HCT116 (cell line): ENCODE results near the gene CRYGN. TPM values are rescaled to one million over a fixed set of nuclear protein-coding genes. Genes with fewer than 3 reads are reported as not detected.

Source experiments
- ATAC-seq: fragments of 200-7000 bp; cut with Tn5 transposase; 2 replicates; pipeline ENCODE4 v1.9.1; 2020; ENCODE audit warnings: mild to moderate bottlenecking, moderate library complexity
- BruUV-seq: library from RNA; stranded (reverse); fragments of 400-500 nt; replicated peaks from 2 replicates; lab custom pipeline; 2021; lab: Mats Ljungman, UMichigan
- CTCF ChIA-PET: fragments of 300-600 bp; sonication (Branson Sonifier 250); formaldehyde crosslinking; loops from one replicate; lab custom pipeline; 2021; ENCODE audit warnings: antibody characterized with exemption; lab: Charles Lee
- POLR2A ChIA-PET: fragments of 300-600, 350-600 bp; sonication (Branson Sonifier 250); formaldehyde crosslinking; loops from one replicate; lab custom pipeline; 2021; ENCODE audit warnings: antibody characterized with exemption; lab: Charles Lee
- RAD21 ChIA-PET, 2 experiments: fragments of 300-600 bp; sonication (Branson Sonifier 250); formaldehyde crosslinking; loops; one replicate each; lab custom pipeline; 2023; ENCODE audit warnings: low total read pairs in 2 of 2; ENCODE audit not compliant: uncharacterized antibody in 2 of 2, unreplicated experiment in 2 of 2, low non-redundant PET in 1 of 2; lab: Charles Lee
- DNase-seq: peaks from one replicate; pipeline ENCODE4 v3.0.0-alpha.2; 2010; ENCODE audit warnings: low read depth, low spot score
- H2AFZ ChIP-seq: fragments of 200-600 bp; shearing (Covaris generic), sonication (generic); 2 replicates; pipeline ENCODE4 v1.6.1; 2017; ENCODE audit warnings: low read depth, mixed run types, mixed read lengths, antibody characterized with exemption, low read length; ENCODE audit not compliant: poor library complexity, severe bottlenecking
- H3K27ac ChIP-seq: 2 replicates; pipeline ENCODE4 v1.5.1; 2012; ENCODE audit warnings: low read depth, low read length
- H3K27me3 ChIP-seq: fragments of 200-600 bp; sonication (generic); 2 replicates; pipeline ENCODE4 v1.6.1; 2016; ENCODE audit warnings: mixed run types, low read length, mixed read lengths; ENCODE audit not compliant: insufficient read depth
- H3K36me3 ChIP-seq, 2 experiments: fragments of 200-500 bp in 1 of 2; fragments of 200-600 bp in 1 of 2; sonication (Bioruptor generic) in 1 of 2; sonication (generic) in 1 of 2; 2 replicates each; pipeline versions ENCODE4 v1.5.1 to v1.6.1; 2014 to 2016; ENCODE audit warnings: low read length in 2 of 2, inconsistent platforms in 1 of 2, mixed read lengths in 1 of 2, mixed run types in 1 of 2; ENCODE audit not compliant: insufficient read depth in 2 of 2, control insufficient read depth in 1 of 2
- H3K4me1 ChIP-seq, 2 experiments: fragments of 200-600 bp in 1 of 2; sonication (generic) in 1 of 2; 2 replicates each; pipeline versions ENCODE4 v1.5.1 to v1.6.1; 2012 to 2017; ENCODE audit warnings: low read length in 2 of 2, inconsistent platforms in 1 of 2, mild to moderate bottlenecking in 1 of 2, mixed read lengths in 1 of 2, mixed run types in 1 of 2, moderate library complexity in 1 of 2; ENCODE audit not compliant: insufficient read depth in 2 of 2, control insufficient read depth in 1 of 2
- H3K4me2 ChIP-seq: fragments of 200-600 bp; sonication (generic); 2 replicates; pipeline ENCODE4 v1.6.1; 2017; ENCODE audit warnings: mixed run types, low read length, mixed read lengths
- H3K4me3 ChIP-seq, 2 experiments: fragments of 200-600 bp in 1 of 2; sonication (generic) in 1 of 2; replicated peaks in 1 of 2; 2 replicates each; pipeline ENCODE4 v1.5.1; 2011 to 2016; ENCODE audit warnings: low read length in 2 of 2, control low read depth in 1 of 2, low read depth in 1 of 2, mild to moderate bottlenecking in 1 of 2, mixed read lengths in 1 of 2, mixed run types in 1 of 2
- H3K79me2 ChIP-seq: fragments of 200-600 bp; sonication (generic); 2 replicates; pipeline ENCODE4 v1.6.1; 2017; ENCODE audit warnings: mild to moderate bottlenecking, mixed run types, low read length, moderate library complexity, mixed read lengths; ENCODE audit not compliant: insufficient read depth
- H3K9ac ChIP-seq: fragments of 200-600 bp; sonication (generic); 2 replicates; pipeline ENCODE4 v1.6.1; 2016; ENCODE audit warnings: low read length, mixed read lengths
- H3K9me2 ChIP-seq: fragments of 200-600 bp; sonication (generic), shearing (Covaris generic); 2 replicates; pipeline ENCODE4 v1.6.1; 2017; ENCODE audit warnings: mixed run types, mild to moderate bottlenecking, moderate library complexity; ENCODE audit not compliant: insufficient read depth
- H3K9me3 ChIP-seq, 2 experiments: fragments of 200-500 bp in 1 of 2; fragments of 200-600 bp in 1 of 2; sonication (Bioruptor generic) in 1 of 2; sonication (generic) in 1 of 2; 2 replicates each; pipeline ENCODE4 v1.6.1; 2014 to 2017; ENCODE audit warnings: low read length in 2 of 2, mixed read lengths in 2 of 2, inconsistent platforms in 1 of 2, low read depth in 1 of 2, mild to moderate bottlenecking in 1 of 2, mixed run types in 1 of 2, moderate library complexity in 1 of 2; ENCODE audit not compliant: control insufficient read depth in 1 of 2, insufficient read depth in 1 of 2
- H4K20me1 ChIP-seq: fragments of 200-600 bp; sonication (generic), shearing (Covaris generic); 2 replicates; pipeline ENCODE4 v1.6.1; 2017; ENCODE audit warnings: mixed run types, mild to moderate bottlenecking, moderate library complexity; ENCODE audit not compliant: insufficient read depth
- ELF1 ChIP-seq: IDR thresholded peaks from 2 replicates; pipeline ENCODE4 v1.6.1; 2012; ENCODE audit warnings: low read depth, borderline replicate concordance
- EZH2phosphoT487 ChIP-seq: fragments of 200-600 bp; IDR thresholded peaks from 2 replicates; pipeline ENCODE4 v1.6.1; 2018; ENCODE audit warnings: antibody characterized with exemption, borderline replicate concordance
- POLR2A ChIP-seq: IDR thresholded peaks from 2 replicates; pipeline ENCODE4 v1.7.0; 2011; ENCODE audit warnings: borderline replicate concordance; ENCODE audit not compliant: insufficient read depth, insufficient read length; ENCODE audit errors: extremely low read depth
- POLR2AphosphoS5 ChIP-seq: IDR thresholded peaks from 2 replicates; pipeline ENCODE4 v1.6.1; 2011; ENCODE audit warnings: mild to moderate bottlenecking, low read depth, low read length, moderate library complexity
- SIN3A ChIP-seq: IDR thresholded peaks from 2 replicates; pipeline ENCODE4 v1.6.1; 2012; ENCODE audit warnings: low read depth
- SRF ChIP-seq: IDR thresholded peaks from 2 replicates; pipeline ENCODE4 v1.6.1; 2012; ENCODE audit warnings: low read depth
- TCF7L2 ChIP-seq: IDR thresholded peaks from 2 replicates; pipeline ENCODE4 v1.7.0; 2011; ENCODE audit warnings: borderline replicate concordance, inconsistent platforms; ENCODE audit not compliant: insufficient read depth, insufficient read length; ENCODE audit errors: extremely low read depth
- YY1 ChIP-seq: IDR thresholded peaks from 2 replicates; pipeline ENCODE4 v1.6.1; 2011; ENCODE audit warnings: low read length, low read depth, moderate library complexity, mild to moderate bottlenecking; ENCODE audit not compliant: insufficient replicate concordance; ENCODE audit errors: extremely low read depth
- ZFX ChIP-seq: fragments of 450-650 bp; IDR thresholded peaks from 2 replicates; pipeline ENCODE4 v1.6.1; 2017
- intact Hi-C: fragments of 100-400 bp; cut with micrococcal nuclease; formaldehyde crosslinking; loops from 2 replicates; pipeline ENCODE4 v1.10.0; 2022
- total RNA-seq: library from RNA; stranded (reverse); gene quantifications from one replicate; pipeline ENCODE4 v1.2.1, GENCODE V29; 2021; ENCODE audit not compliant: unreplicated experiment
- TF ChIP-seq, protein P1 (sequence below), 3 experiments: fragments of 200-600 bp in 1 of 3; sonication (generic) in 1 of 3; IDR thresholded peaks in 2 of 3; conservative IDR thresholded peaks in 1 of 3; 2 replicates each; pipeline ENCODE4 v1.5.1; 2012 to 2017; ENCODE audit warnings: low read depth in 2 of 3, low read length in 2 of 3, antibody characterized with exemption in 1 of 3, borderline replicate concordance in 1 of 3, control low read depth in 1 of 3, mild to moderate bottlenecking in 1 of 3, mixed read lengths in 1 of 3, mixed run types in 1 of 3, moderate library complexity in 1 of 3; ENCODE audit not compliant: insufficient read depth in 1 of 3
- TF ChIP-seq, protein P2 (sequence below): IDR thresholded peaks from 2 replicates; pipeline ENCODE4 v1.6.1; 2012

CRYGN gene
- total RNA-seq, 1 experiment from 2014 or later = not detected

DNA sequence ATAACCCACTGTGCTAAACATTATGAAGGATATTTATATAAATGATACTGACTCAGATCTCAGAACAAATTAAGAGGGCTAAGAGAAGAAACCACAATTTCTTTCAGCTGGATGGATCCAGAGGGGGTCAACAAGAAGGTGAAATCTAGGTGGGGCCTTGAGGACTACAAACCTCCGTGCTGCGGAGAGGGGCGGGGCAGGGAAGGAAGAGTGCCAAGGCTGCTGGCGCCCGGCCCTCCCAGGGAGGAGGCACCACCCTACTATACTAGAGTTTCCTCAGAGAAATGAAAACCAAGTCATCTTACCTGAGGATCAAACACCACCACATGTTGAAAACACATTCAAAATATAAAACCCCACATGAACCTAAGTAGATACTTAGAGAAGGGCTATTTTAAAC lies 29.3 kb upstream of the CRYGN start:
- Histone ChIP-seq H3K9me3 (no peaks in the 10 kb centered on the region), H3K27ac (no peak overlapping the region), H3K4me2 (no peak overlapping the region), H3K4me3 (no peak overlapping the region), H3K9me2 (no peaks in the 10 kb centered on the region), H3K27me3 (no peaks in the 10 kb centered on the region), H3K9ac (no peak overlapping the region), H4K20me1 (no peaks in the 10 kb centered on the region), H3K79me2 (peaks cover 64% of the 10 kb centered on the region), H3K36me3 (peaks cover 26 to 68% of the 10 kb centered on the region in 2 experiments), H2AFZ (no peak overlapping the region), H3K4me1 (no peaks in the 10 kb centered on the region)
- CTCF ChIA-PET = no interaction called here
- BruUV-seq = no TSS peak
- DNase-seq = no peak
- POLR2A ChIA-PET = no interaction called here
- ATAC-seq = no peak
- RAD21 ChIA-PET = no interaction called here
- intact Hi-C loops = no loop called here
- TF ChIP-seq EZH2phosphoT487 (no peak), YY1 (no peak), POLR2AphosphoS5 (no peak), TCF7L2 (no peak), ELF1 (no peak), SRF (no peak), ZFX (no peak), SIN3A (no peak), POLR2A (no peak)
- TF ChIP-seq, protein P1, sequence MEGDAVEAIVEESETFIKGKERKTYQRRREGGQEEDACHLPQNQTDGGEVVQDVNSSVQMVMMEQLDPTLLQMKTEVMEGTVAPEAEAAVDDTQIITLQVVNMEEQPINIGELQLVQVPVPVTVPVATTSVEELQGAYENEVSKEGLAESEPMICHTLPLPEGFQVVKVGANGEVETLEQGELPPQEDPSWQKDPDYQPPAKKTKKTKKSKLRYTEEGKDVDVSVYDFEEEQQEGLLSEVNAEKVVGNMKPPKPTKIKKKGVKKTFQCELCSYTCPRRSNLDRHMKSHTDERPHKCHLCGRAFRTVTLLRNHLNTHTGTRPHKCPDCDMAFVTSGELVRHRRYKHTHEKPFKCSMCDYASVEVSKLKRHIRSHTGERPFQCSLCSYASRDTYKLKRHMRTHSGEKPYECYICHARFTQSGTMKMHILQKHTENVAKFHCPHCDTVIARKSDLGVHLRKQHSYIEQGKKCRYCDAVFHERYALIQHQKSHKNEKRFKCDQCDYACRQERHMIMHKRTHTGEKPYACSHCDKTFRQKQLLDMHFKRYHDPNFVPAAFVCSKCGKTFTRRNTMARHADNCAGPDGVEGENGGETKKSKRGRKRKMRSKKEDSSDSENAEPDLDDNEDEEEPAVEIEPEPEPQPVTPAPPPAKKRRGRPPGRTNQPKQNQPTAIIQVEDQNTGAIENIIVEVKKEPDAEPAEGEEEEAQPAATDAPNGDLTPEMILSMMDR (IDR thresholded peaks at IDR 0.05 in 2 of 3, conservative IDR thresholded peaks at IDR 0.05 in 1 of 3; ENCODE audit: borderline replicate concordance in 1 of 3, insufficient read depth in 1 of 3, low read depth in 2 of 3, low read length in 2 of 3) = no peak
- TF ChIP-seq, protein P2, sequence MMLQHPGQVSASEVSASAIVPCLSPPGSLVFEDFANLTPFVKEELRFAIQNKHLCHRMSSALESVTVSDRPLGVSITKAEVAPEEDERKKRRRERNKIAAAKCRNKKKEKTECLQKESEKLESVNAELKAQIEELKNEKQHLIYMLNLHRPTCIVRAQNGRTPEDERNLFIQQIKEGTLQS = no peak
